ENCODE results near the gene GUK1. TPM values are rescaled to one million over a fixed set of nuclear protein-coding genes. Genes with fewer than 3 reads are reported as not detected.

Gene GUK1
- total RNA-seq, 1 experiment from 2014 or later = 996 TPM

- ATAC-seq (no peak), DNase-seq (no peak)
- Histone ChIP-seq H3K4me1 (ENCODE audit: insufficient read depth, low read length) (peaks cover 17% of the 10 kb centered on the region), H3K4me2 (ENCODE audit: low read length) (no peak overlapping the region), H3K79me2 (ENCODE audit: low read length) (peaks cover 97% of the 10 kb centered on the region), H3K9ac (ENCODE audit: low read length) (no peak overlapping the region), H3K4me3 (ENCODE audit: low read length) (no peak overlapping the region), H4K20me1 (ENCODE audit: low read length) (peaks cover 83% of the 10 kb centered on the region), H3K27me3 (ENCODE audit: low read length) (no peaks in the 10 kb centered on the region), H3F3A (ENCODE audit: low read length, unreplicated experiment) (peaks cover 14% of the 10 kb centered on the region), H3K36me3 (ENCODE audit: low read depth, low read length) (peaks cover 69% of the 10 kb centered on the region), H3K9me2 (replicated peaks; ENCODE audit: low read length) (no peaks in the 10 kb centered on the region), H3K9me3 (ENCODE audit: low read length) (no peaks in the 10 kb centered on the region), H3K27ac (ENCODE audit: low read length) (no peak overlapping the region), H2AFZ (ENCODE audit: low read length) (no peak overlapping the region)
- ChIA-PET CTCF (no interaction called here), POLR2A (ENCODE audit: unreplicated experiment) (no interaction called here)
- intact Hi-C loops (cut with micrococcal nuclease) = no loop called here
- TF ChIP-seq EZH2phosphoT487 (IDR thresholded peaks at IDR 0.05; ENCODE audit: borderline replicate concordance, low read length) (no peak), CTCF (conservative IDR thresholded peaks at IDR 0.05; ENCODE audit: low read depth, low read length) (no peak), EZH2 (IDR thresholded peaks at IDR 0.05; ENCODE audit: low read length, unreplicated experiment) (no peak)
- no TSS peak for BruUV-seq (replicated peaks)
Measured at GRCh38 chr1:228097333-228098081, 42.6 kb upstream of the GUK1 start.

- Histone ChIP-seq H3K4me1 (ENCODE audit: insufficient read depth, low read length) (peaks cover 10% of the 10 kb centered on the region), H3K4me3 (ENCODE audit: low read length) (no peak overlapping the region), H4K20me1 (ENCODE audit: low read length) (peaks cover 73% of the 10 kb centered on the region), H3K36me3 (ENCODE audit: low read depth, low read length) (peaks cover 59% of the 10 kb centered on the region), H3K9me3 (ENCODE audit: low read length) (no peaks in the 10 kb centered on the region), H3K9ac (ENCODE audit: low read length) (no peak overlapping the region), H3K79me2 (ENCODE audit: low read length) (peaks cover 89% of the 10 kb centered on the region), H2AFZ (ENCODE audit: low read length) (no peak overlapping the region), H3K27ac (ENCODE audit: low read length) (no peak overlapping the region), H3K4me2 (ENCODE audit: low read length) (no peak overlapping the region), H3K27me3 (ENCODE audit: low read length) (no peaks in the 10 kb centered on the region), H3K9me2 (replicated peaks; ENCODE audit: low read length) (no peaks in the 10 kb centered on the region), H3F3A (ENCODE audit: low read length, unreplicated experiment) (peaks cover 14% of the 10 kb centered on the region)
- intact Hi-C loops (cut with micrococcal nuclease) = no loop called here
- no peak for DNase-seq
- ChIA-PET POLR2A (ENCODE audit: unreplicated experiment) (no interaction called here), CTCF (interaction anchor here (2.0 kb wide), 1 partner anchor 99 kb away, joined by 4 read pairs; no protein-coding TSS in a partner anchor)
- ATAC-seq = no peak
- TSS peak; percentile 65 for BruUV-seq (replicated peaks)
- no peak for TF ChIP-seq EZH2phosphoT487 (IDR thresholded peaks at IDR 0.05; ENCODE audit: borderline replicate concordance, low read length)
- TF ChIP-seq EZH2 (IDR thresholded peaks at IDR 0.05; ENCODE audit: low read length, unreplicated experiment) = no peak
- no peak for TF ChIP-seq CTCF (conservative IDR thresholded peaks at IDR 0.05; ENCODE audit: low read depth, low read length)
Measured at GRCh38 chr1:228098323-228098931, 41.7 kb upstream of the GUK1 start.

- H3K9me2 ChIP-seq (replicated peaks; ENCODE audit: low read length) = no peaks in the 10 kb centered on the region
- peaks cover 64% of the 10 kb centered on the region for H4K20me1 ChIP-seq (ENCODE audit: low read length)
- H3K27me3 ChIP-seq (ENCODE audit: low read length) = no peaks in the 10 kb centered on the region
- ChIA-PET POLR2A (ENCODE audit: unreplicated experiment) (interaction anchor here (0.6 kb wide), 1 partner anchor 14 kb away, joined by 6 read pairs; no protein-coding TSS in a partner anchor), CTCF (interaction anchor here (0.5 to 2.0 kb wide), 2 partner anchors 74 to 100 kb away, joined by 3 to 4 read pairs; no protein-coding TSS in a partner anchor)
- peaks cover 19% of the 10 kb centered on the region for H3K4me1 ChIP-seq (ENCODE audit: insufficient read depth, low read length)
- H3K4me3 ChIP-seq (ENCODE audit: low read length) = no peak overlapping the region
- ATAC-seq (no peak), DNase-seq (no peak)
- peaks cover 14% of the 10 kb centered on the region for H3F3A ChIP-seq (ENCODE audit: low read length, unreplicated experiment)
- no peaks in the 10 kb centered on the region for H3K9me3 ChIP-seq (ENCODE audit: low read length)
- H3K4me2 ChIP-seq (ENCODE audit: low read length) = no peak overlapping the region
- no peak overlapping the region for H2AFZ ChIP-seq (ENCODE audit: low read length)
- intact Hi-C loops (cut with micrococcal nuclease) = no loop called here
- H3K9ac ChIP-seq (ENCODE audit: low read length) = no peak overlapping the region
- TF ChIP-seq CTCF (conservative IDR thresholded peaks at IDR 0.05; ENCODE audit: low read depth, low read length) (no peak), EZH2 (IDR thresholded peaks at IDR 0.05; ENCODE audit: low read length, unreplicated experiment) (no peak), EZH2phosphoT487 (IDR thresholded peaks at IDR 0.05; ENCODE audit: borderline replicate concordance, low read length) (no peak)
- BruUV-seq (replicated peaks) = no TSS peak
- no peak overlapping the region for H3K27ac ChIP-seq (ENCODE audit: low read length)
- H3K36me3 ChIP-seq (ENCODE audit: low read depth, low read length) = peaks cover 54% of the 10 kb centered on the region
- peaks cover 85% of the 10 kb centered on the region for H3K79me2 ChIP-seq (ENCODE audit: low read length)
Measured at GRCh38 chr1:228099331-228099732, 40.7 kb upstream of the GUK1 start.

All from PC-3 (cell line).